Adrenal gland (tissue), 12 donors: ENCODE data around the gene GRWD1. TPM values are rescaled to one million over a fixed set of nuclear protein-coding genes. Genes with fewer than 3 reads are reported as not detected.
A peak's percentile ranks its signal among the peaks of the same experiment; 100 is the strongest.
"Not testable (repeated sequence)": the region's sequence is repeated elsewhere in the genome, so short reads cannot be mapped to it uniquely, and the experiment has no call there.

Experiments used
- DNase-seq, 7 donors: peaks; one replicate each; pipeline ENCODE4 v3.0.0-alpha.2; 2019 to 2020
- H3K27ac ChIP-seq, 5 donors: fragments of 200-600 bp; sonication (generic) in 4 of 5; 1 replicate in 3 of 5; 2 replicates in 2 of 5; pipeline versions ENCODE4 v1.5.1 to v1.8.0; 2016 to 2020; ENCODE audit warnings: mild to moderate bottlenecking in 1 of 5
- H3K27me3 ChIP-seq: fragments of 200-600 bp; 2 replicates; pipeline ENCODE4 v1.8.0; 2021
- H3K36me3 ChIP-seq, 2 donors: fragments of 200-600 bp; replicated peaks in 1 of 2; 1 replicate in 1 of 2; 2 replicates in 1 of 2; pipeline versions ENCODE4 v1.5.1 to v1.8.0; 2018 to 2022
- H3K4me1 ChIP-seq, 2 donors: fragments of 200-600 bp; replicated peaks in 1 of 2; 1 replicate in 1 of 2; 2 replicates in 1 of 2; pipeline versions ENCODE4 v1.5.1 to v1.8.0; 2018 to 2021
- H3K4me3 ChIP-seq, 4 donors: fragments of 200-600 bp; sonication (generic) in 3 of 4; one replicate each; pipeline ENCODE4 v1.5.1; 2016 to 2018
- H3K9me3 ChIP-seq, 3 donors: fragments of 200-600 bp; sonication (generic) in 1 of 3; replicated peaks in 1 of 3; 1 replicate in 2 of 3; 2 replicates in 1 of 3; pipeline versions ENCODE4 v1.5.1 to v1.8.0; 2016 to 2021
- CTCF ChIP-seq, 6 experiments: fragments of 450-650 bp in 4 of 6; fragments of 200-600 bp in 2 of 6; sonication (generic) in 1 of 6; IDR thresholded peaks; 1 replicate in 5 of 6; 2 replicates in 1 of 6; pipeline versions ENCODE4 v1.5.1 to v1.8.0; 2016 to 2021; ENCODE audit warnings: antibody characterized with exemption in 6 of 6, mild to moderate bottlenecking in 2 of 6, moderate library complexity in 1 of 6
- POLR2A ChIP-seq, 2 donors: fragments of 450-650 bp; IDR thresholded peaks; one replicate each; pipeline ENCODE4 v1.6.1; 2017; ENCODE audit warnings: antibody characterized with exemption in 2 of 2, mild to moderate bottlenecking in 2 of 2, moderate library complexity in 1 of 2
- WGBS, 4 donors: extraction: QIAGEN DNeasy Blood & Tissue Kit in 2 of 4; methylation state at CpG; one replicate each; pipeline versions ENCODE4 v1.1.5 to v1.1.7; 2013 to 2017; 5-methylcytosine and 5-hydroxymethylcytosine counted together
- intact Hi-C, 2 donors: fragments of 100-400 bp; cut with DNase I; formaldehyde crosslinking; loops; one replicate each; pipeline versions ENCODE4 v1.14.1 to v1.15.0; 2022 to 2023
- polyA plus RNA-seq, 3 donors: library from polyadenylated mRNA; stranded (reverse); fragments of 200-250 nt in 2 of 3; fragments of 350-450 nt in 1 of 3; fragmentation: Illumina TruSeq in 1 of 3; extraction: RNeasy Lipid Tissue Mini Kit (QIAGEN cat#74804) in 1 of 3; gene quantifications; one replicate each; pipeline ENCODE4 v1.2.3, GENCODE V29; 2013 to 2014
- total RNA-seq, 9 donors: library from RNA; depleted of rRNA in 4 of 9; stranded (reverse); fragments of >200 nt in 4 of 9; fragments of 120-200 nt in 1 of 9; fragmentation: NEBNext Ultra II Directional in 1 of 9; extraction: Animal tissue kit (Norgen Biotek cat#: 25700) in 1 of 9; gene quantifications; one replicate each; pipeline versions ENCODE4 v1.1.0 to v1.2.4, GENCODE V29; 2013 to 2023
- donor health status: healthy with polysubstance abuse.
- donor health status: Bipolar disorder and iron deficiency.
- donor health status: DM: yes; HTN: yes; CAD: no.
- donor health status: DM: no; HTN: no; CAD: no.
- donor health status: DM: no; HTN: no; CAD: no.
- donor health status: DM: yes; HTN: yes; CAD: no.

The GRWD1 gene
- total and polyA plus RNA-seq, 12 donors, result 6.6 to 48.4 (median 24.0) TPM

- intact Hi-C loops, result no loop called here
- DNase-seq, result peak; percentile 90 to 95 (median 93)
- Histone ChIP-seq H3K4me3 (no peak overlapping the region), H3K4me1 (peaks cover 9 to 15% of the 10 kb centered on the region in 2 donors), H3K27ac (peak overlapping the region in 1 of 5 donors; percentile 37), H3K9me3 (no peaks in the 10 kb centered on the region), H3K27me3 (no peaks in the 10 kb centered on the region), H3K36me3 (no peaks in the 10 kb centered on the region)
- 37 to 42% (median 40%) methylated on average over 3 to 8 of the region's 8 CpGs; no CpG with 5 or more reads in 1 of the 4 donors for WGBS, 4 donors
- no peak for TF ChIP-seq POLR2A (IDR thresholded peaks at IDR 0.05)
- no peak for TF ChIP-seq CTCF (IDR thresholded peaks at IDR 0.05)
Observed at GRCh38 chr19:48487948-48488347, 42.2 kb downstream of the GRWD1 start.

GRCh38 chr19:48488478-48488877, 42.7 kb downstream of the GRWD1 start:
- H3K9me3 ChIP-seq, H3K27me3 ChIP-seq, DNase-seq, H3K36me3 ChIP-seq, H3K4me3 ChIP-seq, intact Hi-C loops: not testable (repeated sequence)
- Histone ChIP-seq H3K27ac (peak overlapping the region in 1 of 5 donors; percentile 37), H3K4me1 (peaks cover 9 to 15% of the 10 kb centered on the region in 2 donors)
- 72 to 78% (median 74%) methylated on average over 7 of the region's 7 CpGs for WGBS, 4 donors

DNA sequence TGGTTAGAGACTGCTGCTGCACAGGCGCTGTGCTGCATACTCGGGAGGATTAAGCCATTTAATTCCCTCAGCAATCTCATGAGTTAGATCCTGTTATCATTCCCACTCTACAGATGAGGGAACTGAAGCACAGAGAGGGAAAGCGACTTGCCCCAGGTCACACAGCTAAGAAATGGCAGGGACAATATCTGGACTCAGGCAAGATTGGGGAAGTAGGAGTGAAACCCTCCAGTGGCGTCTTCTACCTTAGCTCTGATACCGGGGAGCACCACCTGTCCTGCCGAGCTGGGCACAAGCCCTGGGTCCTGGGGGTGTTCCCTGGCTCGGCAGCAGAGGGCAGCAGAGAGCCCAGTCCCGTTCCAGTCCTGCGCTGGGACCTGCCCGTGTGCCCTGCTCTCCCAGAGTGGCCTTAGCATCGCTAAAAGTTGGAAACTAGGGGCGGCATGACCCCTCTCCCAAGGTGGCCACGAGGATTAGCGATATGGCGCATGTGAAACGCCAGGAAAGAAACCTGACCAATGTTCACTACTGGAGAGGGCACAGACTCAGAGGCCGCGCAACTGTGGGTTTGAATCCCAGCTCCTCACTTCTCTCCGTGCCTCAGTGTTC, 43.9 kb downstream of the GRWD1 start:
- peak; percentile 77 to 96 (median 90) for TF ChIP-seq CTCF (IDR thresholded peaks at IDR 0.05)
- no peak for TF ChIP-seq POLR2A (IDR thresholded peaks at IDR 0.05)
- Histone ChIP-seq H3K9me3 (no peaks in the 10 kb centered on the region), H3K4me3 (no peak overlapping the region), H3K27me3 (no peaks in the 10 kb centered on the region), H3K27ac (no peak overlapping the region), H3K4me1 (peaks cover 16 to 23% of the 10 kb centered on the region in 2 donors), H3K36me3 (no peaks in the 10 kb centered on the region)
- DNase-seq, result peak in 6 of 7 donors; percentile 75 to 87 (median 80)
- intact Hi-C loops, result no loop called here
- whole genome bisulfite sequencing, 4 donors, result 18 to 46% (median 21%) methylated on average over 4 to 19 of the region's 19 CpGs

GRCh38 chr19:48490981-48491792, 45.4 kb downstream of the GRWD1 start:
- DNase-seq, result peak in 4 of 7 donors; percentile 40 to 62 (median 55)
- TF ChIP-seq CTCF (IDR thresholded peaks at IDR 0.05) (no peak), POLR2A (IDR thresholded peaks at IDR 0.05) (no peak)
- Histone ChIP-seq H3K9me3 (no peaks in the 10 kb centered on the region), H3K27ac (no peak overlapping the region), H3K36me3 (no peaks in the 10 kb centered on the region), H3K4me1 (peaks cover 16 to 24% of the 10 kb centered on the region in 2 donors), H3K27me3 (no peaks in the 10 kb centered on the region), H3K4me3 (no peak overlapping the region)
- intact Hi-C loops, result no loop called here
- 9 to 29% (median 14%) methylated on average over 21 to 50 of the region's 50 CpGs for WGBS, 4 donors
